ENCODE results near the gene RAP1GDS1. TPM values are rescaled to one million over a fixed set of nuclear protein-coding genes. Genes with fewer than 3 reads are reported as not detected.

Gene RAP1GDS1
- total RNA-seq, 1 donor from 2014 or later, result 37.0 TPM

DNA sequence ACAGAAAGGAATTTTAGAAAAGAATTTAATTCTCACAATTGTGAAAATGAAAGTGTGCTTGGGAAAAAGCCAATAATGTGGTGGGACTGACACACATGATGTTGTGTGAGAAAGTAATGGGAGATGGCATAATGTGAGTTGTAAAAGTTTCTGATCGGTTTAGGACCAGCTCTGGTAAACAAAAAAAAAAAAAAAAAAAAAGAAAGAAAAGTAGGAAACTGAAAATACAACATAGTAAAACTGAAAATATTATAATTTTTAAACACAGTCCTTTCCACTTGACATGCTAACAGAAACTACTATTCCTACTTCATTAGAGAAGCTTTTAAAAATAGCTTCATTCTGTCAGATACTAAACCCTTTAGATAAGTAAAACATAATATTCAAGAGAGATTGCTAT, 28.2 kb downstream of the RAP1GDS1 start:
- no peaks in the 10 kb centered on the region for H3K9me3 ChIP-seq
- no peak for DNase-seq
- no peaks in the 10 kb centered on the region for H3K27me3 ChIP-seq (ENCODE audit: low read depth)
- H3K27ac ChIP-seq, result no peak overlapping the region
- H3K4me3 ChIP-seq, result no peak overlapping the region
- no peaks in the 10 kb centered on the region for H3K36me3 ChIP-seq
- no peak for ATAC-seq
- intact Hi-C loops (cut with DNase I), result no loop called here
- TF ChIP-seq, protein P1, sequence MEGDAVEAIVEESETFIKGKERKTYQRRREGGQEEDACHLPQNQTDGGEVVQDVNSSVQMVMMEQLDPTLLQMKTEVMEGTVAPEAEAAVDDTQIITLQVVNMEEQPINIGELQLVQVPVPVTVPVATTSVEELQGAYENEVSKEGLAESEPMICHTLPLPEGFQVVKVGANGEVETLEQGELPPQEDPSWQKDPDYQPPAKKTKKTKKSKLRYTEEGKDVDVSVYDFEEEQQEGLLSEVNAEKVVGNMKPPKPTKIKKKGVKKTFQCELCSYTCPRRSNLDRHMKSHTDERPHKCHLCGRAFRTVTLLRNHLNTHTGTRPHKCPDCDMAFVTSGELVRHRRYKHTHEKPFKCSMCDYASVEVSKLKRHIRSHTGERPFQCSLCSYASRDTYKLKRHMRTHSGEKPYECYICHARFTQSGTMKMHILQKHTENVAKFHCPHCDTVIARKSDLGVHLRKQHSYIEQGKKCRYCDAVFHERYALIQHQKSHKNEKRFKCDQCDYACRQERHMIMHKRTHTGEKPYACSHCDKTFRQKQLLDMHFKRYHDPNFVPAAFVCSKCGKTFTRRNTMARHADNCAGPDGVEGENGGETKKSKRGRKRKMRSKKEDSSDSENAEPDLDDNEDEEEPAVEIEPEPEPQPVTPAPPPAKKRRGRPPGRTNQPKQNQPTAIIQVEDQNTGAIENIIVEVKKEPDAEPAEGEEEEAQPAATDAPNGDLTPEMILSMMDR (IDR thresholded peaks at IDR 0.05), result no peak
- peaks cover 4% of the 10 kb centered on the region for H3K4me1 ChIP-seq

DNA sequence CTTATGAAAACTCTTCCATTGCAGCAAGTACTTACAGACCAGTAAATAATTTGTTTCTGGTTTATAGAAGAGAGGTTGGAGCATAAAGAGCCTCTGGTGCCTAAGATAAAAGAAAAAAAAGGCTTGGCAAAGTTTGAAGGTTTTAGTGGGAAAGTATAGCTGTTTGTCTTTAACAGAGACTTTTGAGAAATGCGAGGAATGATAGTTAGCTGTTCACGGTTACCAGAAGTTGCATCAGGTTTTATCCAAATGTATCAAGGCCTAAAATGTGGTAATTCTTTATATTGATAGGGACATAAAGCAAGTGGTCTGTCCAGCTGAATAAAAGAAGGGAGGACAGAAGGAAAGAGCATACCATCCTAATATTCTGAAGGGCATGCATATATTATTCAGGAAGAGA, 29.3 kb downstream of the RAP1GDS1 start:
- ATAC-seq (no peak), DNase-seq (no peak)
- Histone ChIP-seq H3K27me3 (ENCODE audit: low read depth) (no peaks in the 10 kb centered on the region), H3K4me1 (peaks cover 4% of the 10 kb centered on the region), H3K9me3 (no peaks in the 10 kb centered on the region), H3K4me3 (no peak overlapping the region), H3K27ac (no peak overlapping the region), H3K36me3 (peaks cover 8% of the 10 kb centered on the region)
- TF ChIP-seq, protein P1 (IDR thresholded peaks at IDR 0.05), result no peak
- intact Hi-C loops (cut with DNase I), result no loop called here

DNA sequence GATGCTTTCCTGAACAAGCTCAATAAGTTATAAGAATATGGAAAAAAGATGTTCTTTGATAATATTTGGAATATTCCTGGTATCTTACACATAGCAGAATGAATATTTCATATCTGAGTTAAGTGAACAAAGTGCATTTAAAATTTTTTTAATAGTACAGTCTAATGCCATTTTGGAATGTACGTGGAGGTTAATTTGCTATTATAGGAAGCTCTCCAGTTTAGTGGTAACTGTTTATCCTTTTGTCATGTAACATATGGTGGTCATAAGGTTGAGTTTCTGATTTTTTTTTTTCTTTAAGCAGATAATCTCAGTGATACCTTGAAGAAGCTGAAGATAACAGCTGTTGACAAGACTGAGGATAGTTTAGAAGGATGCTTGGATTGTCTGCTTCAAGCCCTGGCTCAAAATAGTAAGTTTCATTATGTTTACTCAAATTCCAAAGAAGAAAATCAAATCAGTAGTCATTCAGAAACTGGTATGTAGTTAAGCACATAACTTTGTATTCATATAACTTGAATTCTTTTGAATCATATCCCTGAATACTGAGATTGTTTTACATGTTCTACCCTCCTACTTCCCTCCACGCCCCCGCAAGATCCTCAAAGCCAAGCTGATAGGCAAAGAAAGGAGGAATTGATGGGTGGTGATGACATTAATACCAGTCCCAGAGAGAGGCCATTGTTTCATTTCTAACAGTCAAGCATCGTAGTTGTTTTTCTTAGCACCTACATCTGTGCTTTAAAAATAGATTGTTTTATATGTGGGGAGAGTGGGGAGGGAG, 32.1 kb downstream of the RAP1GDS1 start:
- no peak overlapping the region for H3K4me3 ChIP-seq
- no peaks in the 10 kb centered on the region for H3K27me3 ChIP-seq (ENCODE audit: low read depth)
- DNase-seq (no peak), ATAC-seq (no peak)
- intact Hi-C loops (cut with DNase I), result no loop called here
- peaks cover 8% of the 10 kb centered on the region for H3K36me3 ChIP-seq
- TF ChIP-seq, protein P1 (IDR thresholded peaks at IDR 0.05), result no peak
- H3K9me3 ChIP-seq, result no peaks in the 10 kb centered on the region
- H3K4me1 ChIP-seq, result peaks cover 4% of the 10 kb centered on the region
- H3K27ac ChIP-seq, result no peak overlapping the region

DNA sequence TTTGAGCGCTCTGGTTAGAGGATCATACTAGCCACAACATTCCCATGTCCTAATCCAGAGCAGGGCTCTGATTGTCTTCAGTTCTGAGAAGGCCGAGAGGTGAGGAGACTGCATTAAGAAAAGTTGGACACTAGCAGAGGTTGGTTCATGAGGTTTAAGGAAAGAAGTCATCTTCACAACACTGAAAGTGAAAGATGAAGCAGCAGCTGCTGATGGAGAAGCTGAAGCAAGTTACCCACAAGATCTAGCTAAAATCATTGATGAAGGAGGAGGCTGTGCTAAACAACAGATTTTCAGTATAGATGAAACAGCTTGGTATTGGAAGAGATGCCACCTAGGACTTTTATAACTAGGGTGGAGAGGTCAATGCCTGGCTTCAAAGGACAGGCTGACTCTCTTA, 36.8 kb downstream of the RAP1GDS1 start:
- H3K4me1 ChIP-seq, result no peaks in the 10 kb centered on the region
- ATAC-seq, result no peak
- no peak overlapping the region for H3K27ac ChIP-seq
- H3K9me3 ChIP-seq, result peaks cover 10% of the 10 kb centered on the region
- no peak for DNase-seq
- TF ChIP-seq, protein P1 (IDR thresholded peaks at IDR 0.05), result no peak
- peaks cover 8% of the 10 kb centered on the region for H3K36me3 ChIP-seq
- no peak overlapping the region for H3K4me3 ChIP-seq
- intact Hi-C loops (cut with DNase I), result no loop called here
- no peaks in the 10 kb centered on the region for H3K27me3 ChIP-seq (ENCODE audit: low read depth)

DNA sequence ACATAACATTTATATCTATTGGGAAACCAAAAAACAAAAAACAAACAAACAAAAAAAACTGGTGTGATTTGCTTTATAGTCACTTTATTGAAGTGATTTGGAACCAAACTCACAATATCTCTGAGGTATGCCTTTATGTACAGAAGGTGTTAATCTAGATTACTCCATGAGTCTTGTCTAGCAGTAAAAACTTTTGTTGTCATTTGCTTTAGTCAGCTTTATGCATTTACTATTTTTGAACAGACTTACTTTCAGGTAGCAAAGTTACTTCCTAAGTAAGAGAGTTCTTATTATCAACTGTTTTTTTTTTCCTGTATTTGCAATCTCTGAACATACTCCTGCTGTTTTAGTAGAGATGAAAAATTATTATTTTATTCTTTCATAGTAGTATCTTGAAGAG, 39.5 kb downstream of the RAP1GDS1 start:
- DNase-seq (no peak), ATAC-seq (no peak)
- Histone ChIP-seq H3K27me3 (ENCODE audit: low read depth) (no peaks in the 10 kb centered on the region), H3K4me3 (no peak overlapping the region), H3K4me1 (no peaks in the 10 kb centered on the region), H3K36me3 (no peaks in the 10 kb centered on the region), H3K9me3 (peaks cover 17% of the 10 kb centered on the region), H3K27ac (no peak overlapping the region)
- intact Hi-C loops (cut with DNase I), result no loop called here
- TF ChIP-seq, protein P1 (IDR thresholded peaks at IDR 0.05), result no peak

Data from lower lobe of right lung (tissue), 2 donors.